Measurements from ENCODE around the gene MPST. TPM values are rescaled to one million over a fixed set of nuclear protein-coding genes. Genes with fewer than 3 reads are reported as not detected.

MPST gene
- total RNA-seq, 2 experiments from 2014 or later: 15.6 to 18.8 TPM

GRCh38 chr22:37010174-37010573 is 9.4 kb upstream of the MPST start:
- POLR2A ChIA-PET: no interaction called here
- DNase-seq: no peak
- Mint-ChIP-seq H3K9me3 (no peaks in the 10 kb centered on the region), H3K4me1 (peaks cover 2% of the 10 kb centered on the region), H3K27me3 (peaks cover 26% of the 10 kb centered on the region), H3K4me3 (no peak overlapping the region), H3K27ac (no peak overlapping the region), H3K36me3 (ENCODE audit: low read depth) (no peaks in the 10 kb centered on the region)
- CTCF ChIA-PET: interaction anchor here (1.4 kb wide), 1 partner anchor 16 kb away, joined by 3 read pairs; no protein-coding TSS in a partner anchor

GRCh38 chr22:37010976-37011375 is 8.6 kb upstream of the MPST start:
- ChIA-PET POLR2A (no interaction called here), CTCF (interaction anchor here (1.2 kb wide), 1 partner anchor 34 kb away, joined by 4 read pairs; no protein-coding TSS in a partner anchor)
- no peaks in the 10 kb centered on the region for H3K9me3 Mint-ChIP-seq
- no peaks in the 10 kb centered on the region for H3K36me3 Mint-ChIP-seq (ENCODE audit: low read depth)
- H3K27ac Mint-ChIP-seq: no peak overlapping the region
- no peak for DNase-seq
- H3K4me3 Mint-ChIP-seq: no peak overlapping the region
- peaks cover 19% of the 10 kb centered on the region for H3K27me3 Mint-ChIP-seq
- H3K4me1 Mint-ChIP-seq: peaks cover 2% of the 10 kb centered on the region

- Mint-ChIP-seq H3K36me3 (ENCODE audit: low read depth) (no peaks in the 10 kb centered on the region), H3K9me3 (no peaks in the 10 kb centered on the region), H3K4me3 (no peak overlapping the region), H3K27me3 (peaks cover 15% of the 10 kb centered on the region), H3K27ac (no peak overlapping the region), H3K4me1 (peaks cover 2% of the 10 kb centered on the region)
- POLR2A ChIA-PET: no interaction called here
- CTCF ChIA-PET: interaction anchor here (1.2 kb wide), 1 partner anchor 34 kb away, joined by 4 read pairs; no protein-coding TSS in a partner anchor
- no peak for DNase-seq
These were observed 8.1 kb upstream of the MPST start for GRCh38 chr22:37011472-37011871.

GRCh38 chr22:37012262-37012904 is 7.2 kb upstream of the MPST start:
- H3K27ac Mint-ChIP-seq: no peak overlapping the region
- H3K4me3 Mint-ChIP-seq: no peak overlapping the region
- peaks cover 8% of the 10 kb centered on the region for H3K27me3 Mint-ChIP-seq
- no peaks in the 10 kb centered on the region for H3K36me3 Mint-ChIP-seq (ENCODE audit: low read depth)
- CTCF ChIA-PET: no interaction called here
- DNase-seq: no peak
- H3K4me1 Mint-ChIP-seq: peaks cover 2% of the 10 kb centered on the region
- POLR2A ChIA-PET: no interaction called here
- H3K9me3 Mint-ChIP-seq: no peaks in the 10 kb centered on the region

GRCh38 chr22:37012956-37013355 is 6.6 kb upstream of the MPST start:
- ChIA-PET POLR2A (no interaction called here), CTCF (interaction anchor here (0.6 kb wide), 1 partner anchor 527 kb away, joined by 4 read pairs; no protein-coding TSS in a partner anchor)
- Mint-ChIP-seq H3K4me3 (no peak overlapping the region), H3K4me1 (no peaks in the 10 kb centered on the region), H3K27ac (no peak overlapping the region), H3K27me3 (peaks cover 3% of the 10 kb centered on the region), H3K9me3 (no peaks in the 10 kb centered on the region), H3K36me3 (ENCODE audit: low read depth) (no peaks in the 10 kb centered on the region)
- DNase-seq: no peak

- H3K27me3 Mint-ChIP-seq: peaks cover 2% of the 10 kb centered on the region
- H3K36me3 Mint-ChIP-seq (ENCODE audit: low read depth): no peaks in the 10 kb centered on the region
- no peak for DNase-seq
- H3K4me1 Mint-ChIP-seq: no peaks in the 10 kb centered on the region
- CTCF ChIA-PET: no interaction called here
- H3K27ac Mint-ChIP-seq: no peak overlapping the region
- POLR2A ChIA-PET: no interaction called here
- no peak overlapping the region for H3K4me3 Mint-ChIP-seq
- no peaks in the 10 kb centered on the region for H3K9me3 Mint-ChIP-seq
These were observed 5.1 kb upstream of the MPST start for GRCh38 chr22:37014415-37014806.

- H3K4me1 Mint-ChIP-seq: peaks cover 3% of the 10 kb centered on the region
- POLR2A ChIA-PET: no interaction called here
- DNase-seq: no peak
- no peak overlapping the region for H3K27ac Mint-ChIP-seq
- CTCF ChIA-PET: no interaction called here
- no peaks in the 10 kb centered on the region for H3K36me3 Mint-ChIP-seq (ENCODE audit: low read depth)
- no peaks in the 10 kb centered on the region for H3K9me3 Mint-ChIP-seq
- no peak overlapping the region for H3K4me3 Mint-ChIP-seq
- peaks cover 2% of the 10 kb centered on the region for H3K27me3 Mint-ChIP-seq
These were observed 4.5 kb upstream of the MPST start for GRCh38 chr22:37014835-37015586.

- Mint-ChIP-seq H3K27me3 (peaks cover 2% of the 10 kb centered on the region), H3K36me3 (ENCODE audit: low read depth) (no peaks in the 10 kb centered on the region), H3K9me3 (no peaks in the 10 kb centered on the region), H3K4me3 (no peak overlapping the region), H3K27ac (no peak overlapping the region), H3K4me1 (peaks cover 8% of the 10 kb centered on the region)
- CTCF ChIA-PET: interaction anchor here (1.5 kb wide), 1 partner anchor 38 kb away, joined by 3 read pairs; no protein-coding TSS in a partner anchor
- no peak for DNase-seq
- POLR2A ChIA-PET: no interaction called here
These were observed 4.0 kb upstream of the MPST start for GRCh38 chr22:37015587-37015878.

- Mint-ChIP-seq H3K4me1 (peaks cover 10% of the 10 kb centered on the region), H3K27me3 (peaks cover 4% of the 10 kb centered on the region), H3K4me3 (no peak overlapping the region), H3K36me3 (ENCODE audit: low read depth) (no peaks in the 10 kb centered on the region), H3K27ac (no peak overlapping the region), H3K9me3 (no peaks in the 10 kb centered on the region)
- no peak for DNase-seq
- POLR2A ChIA-PET: interaction anchor here (0.6 kb wide), 1 partner anchor 12 kb away, joined by 3 read pairs; no protein-coding TSS in a partner anchor
- CTCF ChIA-PET: interaction anchor here (1.2 to 1.5 kb wide), 2 partner anchors 9 to 39 kb away, joined by 3 read pairs; no protein-coding TSS in a partner anchor
These were observed 3.2 kb upstream of the MPST start for GRCh38 chr22:37016134-37016910.

- H3K4me3 Mint-ChIP-seq: no peak overlapping the region
These were observed 2.2 kb upstream of the MPST start for GRCh38 chr22:37017356-37017755.

GRCh38 chr22:37018086-37018814 is 1.3 kb upstream of the MPST start:
- POLR2A ChIA-PET: no interaction called here
- Mint-ChIP-seq H3K4me1 (peaks cover 16% of the 10 kb centered on the region), H3K27ac (peak overlapping the region; percentile 83), H3K27me3 (peaks cover 4% of the 10 kb centered on the region), H3K4me3 (peak overlapping the region; percentile 71), H3K36me3 (ENCODE audit: low read depth) (no peaks in the 10 kb centered on the region), H3K9me3 (no peaks in the 10 kb centered on the region)
- no peak for DNase-seq
- CTCF ChIA-PET: interaction anchor here (1.1 to 1.6 kb wide), 5 partner anchors 12 to 181 kb away, joined by 3 to 6 read pairs (median 3); no protein-coding TSS in a partner anchor

More at GRCh38 chr22:37017356-37017755, 2.2 kb upstream of the MPST start:
- ChIA-PET POLR2A (interaction anchor here (0.6 kb wide), 1 partner anchor 53 kb away, joined by 3 read pairs; no protein-coding TSS in a partner anchor), CTCF (interaction anchor here (0.5 to 1.5 kb wide), 3 partner anchors 8 to 244 kb away, joined by 3 read pairs; no protein-coding TSS in a partner anchor)
- Mint-ChIP-seq H3K36me3 (ENCODE audit: low read depth) (no peaks in the 10 kb centered on the region), H3K4me1 (peaks cover 16% of the 10 kb centered on the region), H3K27ac (no peak overlapping the region), H3K27me3 (peaks cover 4% of the 10 kb centered on the region), H3K9me3 (no peaks in the 10 kb centered on the region)
- DNase-seq: no peak

GRCh38 chr22:37018815-37019308 is 680 bp upstream of the MPST start:
- Mint-ChIP-seq H3K4me3 (peak overlapping the region; percentile 71), H3K36me3 (ENCODE audit: low read depth) (no peaks in the 10 kb centered on the region), H3K27me3 (peaks cover 4% of the 10 kb centered on the region), H3K4me1 (peaks cover 16% of the 10 kb centered on the region), H3K9me3 (no peaks in the 10 kb centered on the region), H3K27ac (peak overlapping the region; percentile 83)
- CTCF ChIA-PET: interaction anchor here (0.7 to 1.6 kb wide), 7 partner anchors 13 to 181 kb away, joined by 3 to 6 read pairs (median 3); no protein-coding TSS in a partner anchor
- DNase-seq: no peak
- POLR2A ChIA-PET: no interaction called here

Measured in activated CD4-positive, alpha-beta T cell treated with anti-CD3 and anti-CD28 coated beads, Interleukin-2, amount 10 ng/mL, durations not matched to agents 7 days and 5 days (primary cell).